Breast epithelium (tissue), 3 donors: ENCODE measurements around the gene CYP4F11.

Experiments
- CTCF ChIP-seq, 3 donors: fragments of 450-650 bp; IDR thresholded peaks; one replicate each; pipeline ENCODE4 v1.5.1; 2016 to 2017; ENCODE audit warnings: antibody characterized with exemption in 3 of 3, mild to moderate bottlenecking in 3 of 3, moderate library complexity in 3 of 3
- POLR2A ChIP-seq: fragments of 450-650 bp; IDR thresholded peaks from one replicate; pipeline ENCODE4 v1.6.1; 2016; ENCODE audit warnings: antibody characterized with exemption, mild to moderate bottlenecking, moderate library complexity
- POLR2AphosphoS5 ChIP-seq, 3 donors: sonication (generic); formaldehyde crosslinking; IDR thresholded peaks; one replicate each; pipeline ENCODE4 v1.6.1; 2017; ENCODE audit warnings: antibody characterized with exemption in 3 of 3

- TF ChIP-seq POLR2A: no peak
- TF ChIP-seq CTCF (IDR thresholded peaks at IDR 0.05): no peak
- TF ChIP-seq POLR2AphosphoS5 (IDR thresholded peaks at IDR 0.05): no peak
Measured at GRCh38 chr19:15866636-15867035, 67.7 kb downstream of the CYP4F11 start.
